ENCODE results near the gene TMPRSS11D. TPM values are rescaled to one million over a fixed set of nuclear protein-coding genes. Genes with fewer than 3 reads are reported as not detected.

The TMPRSS11D gene
- polyA plus RNA-seq, 1 donor from 2014 or later: not detected

DNA sequence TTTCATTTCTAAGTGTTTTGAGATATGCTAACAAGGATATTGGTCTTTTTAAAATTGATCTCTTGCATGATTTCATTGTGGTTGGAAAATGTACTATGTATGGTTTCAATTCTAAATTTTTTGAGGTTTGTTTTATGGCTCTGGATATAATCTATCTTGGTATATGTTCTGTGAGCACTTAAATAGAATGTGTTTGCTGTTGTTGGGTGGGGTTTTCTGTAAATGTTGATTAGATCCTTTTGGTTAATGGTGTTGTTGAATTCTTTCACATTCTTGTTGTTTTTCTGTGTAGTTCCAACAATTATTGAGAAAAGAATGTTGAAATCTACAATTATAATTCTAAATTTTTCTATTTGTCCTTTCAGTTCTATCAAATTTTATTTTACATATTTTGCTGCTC is 87.0 kb downstream of the TMPRSS11D start:
- H3K27me3 ChIP-seq (ENCODE audit: insufficient read depth, low read depth, low read length): no peaks in the 10 kb centered on the region
- H3K36me3 ChIP-seq (ENCODE audit: insufficient read depth, low read length): no peaks in the 10 kb centered on the region
- H3K27ac ChIP-seq (ENCODE audit: low read length): no peak overlapping the region
- no peak for TF ChIP-seq EZH2 (IDR thresholded peaks at IDR 0.05; ENCODE audit: borderline replicate concordance, insufficient read depth, low read length, poor library complexity, severe bottlenecking)
- no peak for TF ChIP-seq POLR2AphosphoS5 (IDR thresholded peaks at IDR 0.05)
- no peak for TF ChIP-seq SMC3 (conservative IDR thresholded peaks at IDR 0.05; ENCODE audit: poor library complexity)
- TF ChIP-seq, protein P1, sequence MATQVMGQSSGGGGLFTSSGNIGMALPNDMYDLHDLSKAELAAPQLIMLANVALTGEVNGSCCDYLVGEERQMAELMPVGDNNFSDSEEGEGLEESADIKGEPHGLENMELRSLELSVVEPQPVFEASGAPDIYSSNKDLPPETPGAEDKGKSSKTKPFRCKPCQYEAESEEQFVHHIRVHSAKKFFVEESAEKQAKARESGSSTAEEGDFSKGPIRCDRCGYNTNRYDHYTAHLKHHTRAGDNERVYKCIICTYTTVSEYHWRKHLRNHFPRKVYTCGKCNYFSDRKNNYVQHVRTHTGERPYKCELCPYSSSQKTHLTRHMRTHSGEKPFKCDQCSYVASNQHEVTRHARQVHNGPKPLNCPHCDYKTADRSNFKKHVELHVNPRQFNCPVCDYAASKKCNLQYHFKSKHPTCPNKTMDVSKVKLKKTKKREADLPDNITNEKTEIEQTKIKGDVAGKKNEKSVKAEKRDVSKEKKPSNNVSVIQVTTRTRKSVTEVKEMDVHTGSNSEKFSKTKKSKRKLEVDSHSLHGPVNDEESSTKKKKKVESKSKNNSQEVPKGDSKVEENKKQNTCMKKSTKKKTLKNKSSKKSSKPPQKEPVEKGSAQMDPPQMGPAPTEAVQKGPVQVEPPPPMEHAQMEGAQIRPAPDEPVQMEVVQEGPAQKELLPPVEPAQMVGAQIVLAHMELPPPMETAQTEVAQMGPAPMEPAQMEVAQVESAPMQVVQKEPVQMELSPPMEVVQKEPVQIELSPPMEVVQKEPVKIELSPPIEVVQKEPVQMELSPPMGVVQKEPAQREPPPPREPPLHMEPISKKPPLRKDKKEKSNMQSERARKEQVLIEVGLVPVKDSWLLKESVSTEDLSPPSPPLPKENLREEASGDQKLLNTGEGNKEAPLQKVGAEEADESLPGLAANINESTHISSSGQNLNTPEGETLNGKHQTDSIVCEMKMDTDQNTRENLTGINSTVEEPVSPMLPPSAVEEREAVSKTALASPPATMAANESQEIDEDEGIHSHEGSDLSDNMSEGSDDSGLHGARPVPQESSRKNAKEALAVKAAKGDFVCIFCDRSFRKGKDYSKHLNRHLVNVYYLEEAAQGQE (IDR thresholded peaks at IDR 0.05; ENCODE audit: borderline replicate concordance): no peak
- no peak for TF ChIP-seq EP300 (conservative IDR thresholded peaks at IDR 0.05; ENCODE audit: poor library complexity, severe bottlenecking)
- no peak for TF ChIP-seq TAF1 (IDR thresholded peaks at IDR 0.05; ENCODE audit: low read depth)
- TF ChIP-seq MXI1 (conservative IDR thresholded peaks at IDR 0.05; ENCODE audit: poor library complexity, severe bottlenecking): no peak
- TF ChIP-seq RAD21 (conservative IDR thresholded peaks at IDR 0.05): no peak
- H3K9ac ChIP-seq (ENCODE audit: low read length): no peak overlapping the region
- no peaks in the 10 kb centered on the region for H3K9me3 ChIP-seq (ENCODE audit: low read length)
- no peaks in the 10 kb centered on the region for H3F3A ChIP-seq (ENCODE audit: insufficient read depth, low read length, poor library complexity, severe bottlenecking)
- H4K20me1 ChIP-seq (ENCODE audit: insufficient read depth): no peaks in the 10 kb centered on the region
- no peak overlapping the region for H3K4me2 ChIP-seq (ENCODE audit: low read length)
- H2AFZ ChIP-seq (ENCODE audit: low read depth, low read length): no peak overlapping the region
- H3K9me2 ChIP-seq (ENCODE audit: insufficient read depth, low read length): no peaks in the 10 kb centered on the region
- no peak overlapping the region for H3K4me3 ChIP-seq (ENCODE audit: low read length)
- no peaks in the 10 kb centered on the region for H3K79me2 ChIP-seq (replicated peaks; ENCODE audit: insufficient read depth, low read length)

DNA sequence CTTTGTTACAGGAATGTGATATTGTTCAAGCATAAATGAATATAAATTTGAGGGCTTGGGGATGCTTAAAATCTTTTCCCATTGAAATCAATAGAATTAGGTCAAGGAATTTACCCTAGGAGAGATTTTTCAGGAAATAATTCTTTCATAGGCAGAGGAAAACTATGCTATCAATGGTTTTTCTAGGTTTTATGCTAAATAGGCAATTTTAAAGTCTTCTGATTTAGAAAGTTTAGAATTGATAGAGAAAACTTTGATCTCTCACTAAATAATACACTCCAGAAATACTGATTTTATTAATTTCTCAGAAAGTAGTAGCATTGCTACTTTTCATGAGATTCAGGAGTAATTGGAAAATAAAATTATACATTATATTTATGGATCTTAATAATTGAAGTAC is 93.1 kb downstream of the TMPRSS11D start:
- TF ChIP-seq EZH2 (IDR thresholded peaks at IDR 0.05; ENCODE audit: borderline replicate concordance, insufficient read depth, low read length, poor library complexity, severe bottlenecking) (no peak), EP300 (conservative IDR thresholded peaks at IDR 0.05; ENCODE audit: poor library complexity, severe bottlenecking) (no peak), POLR2AphosphoS5 (IDR thresholded peaks at IDR 0.05) (no peak), TAF1 (IDR thresholded peaks at IDR 0.05; ENCODE audit: low read depth) (no peak), RAD21 (conservative IDR thresholded peaks at IDR 0.05) (no peak), MXI1 (conservative IDR thresholded peaks at IDR 0.05; ENCODE audit: poor library complexity, severe bottlenecking) (no peak), SMC3 (conservative IDR thresholded peaks at IDR 0.05; ENCODE audit: poor library complexity) (no peak)
- TF ChIP-seq, protein P1 (IDR thresholded peaks at IDR 0.05; ENCODE audit: borderline replicate concordance): no peak
- TF ChIP-seq, protein P2, sequence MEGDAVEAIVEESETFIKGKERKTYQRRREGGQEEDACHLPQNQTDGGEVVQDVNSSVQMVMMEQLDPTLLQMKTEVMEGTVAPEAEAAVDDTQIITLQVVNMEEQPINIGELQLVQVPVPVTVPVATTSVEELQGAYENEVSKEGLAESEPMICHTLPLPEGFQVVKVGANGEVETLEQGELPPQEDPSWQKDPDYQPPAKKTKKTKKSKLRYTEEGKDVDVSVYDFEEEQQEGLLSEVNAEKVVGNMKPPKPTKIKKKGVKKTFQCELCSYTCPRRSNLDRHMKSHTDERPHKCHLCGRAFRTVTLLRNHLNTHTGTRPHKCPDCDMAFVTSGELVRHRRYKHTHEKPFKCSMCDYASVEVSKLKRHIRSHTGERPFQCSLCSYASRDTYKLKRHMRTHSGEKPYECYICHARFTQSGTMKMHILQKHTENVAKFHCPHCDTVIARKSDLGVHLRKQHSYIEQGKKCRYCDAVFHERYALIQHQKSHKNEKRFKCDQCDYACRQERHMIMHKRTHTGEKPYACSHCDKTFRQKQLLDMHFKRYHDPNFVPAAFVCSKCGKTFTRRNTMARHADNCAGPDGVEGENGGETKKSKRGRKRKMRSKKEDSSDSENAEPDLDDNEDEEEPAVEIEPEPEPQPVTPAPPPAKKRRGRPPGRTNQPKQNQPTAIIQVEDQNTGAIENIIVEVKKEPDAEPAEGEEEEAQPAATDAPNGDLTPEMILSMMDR (IDR thresholded peaks at IDR 0.05; ENCODE audit: poor library complexity, severe bottlenecking): no peak
- H3K9me2 ChIP-seq (ENCODE audit: insufficient read depth, low read length): no peaks in the 10 kb centered on the region
- H3K9ac ChIP-seq (ENCODE audit: low read length): no peak overlapping the region
- no peaks in the 10 kb centered on the region for H3K9me3 ChIP-seq (ENCODE audit: low read length)
- H3K4me2 ChIP-seq (ENCODE audit: low read length): no peak overlapping the region
- H2AFZ ChIP-seq (ENCODE audit: low read depth, low read length): no peak overlapping the region
- no peak overlapping the region for H3K4me3 ChIP-seq (ENCODE audit: low read length)
- no peak overlapping the region for H3K27ac ChIP-seq (ENCODE audit: low read length)
- H4K20me1 ChIP-seq (ENCODE audit: insufficient read depth): no peaks in the 10 kb centered on the region
- no peaks in the 10 kb centered on the region for H3F3A ChIP-seq (ENCODE audit: insufficient read depth, low read length, poor library complexity, severe bottlenecking)
- H3K36me3 ChIP-seq (ENCODE audit: insufficient read depth, low read length): no peaks in the 10 kb centered on the region
- H3K27me3 ChIP-seq (ENCODE audit: insufficient read depth, low read depth, low read length): no peaks in the 10 kb centered on the region
- H3K79me2 ChIP-seq (replicated peaks; ENCODE audit: insufficient read depth, low read length): no peaks in the 10 kb centered on the region
